WI38 (cell line): Measurements from ENCODE around the gene MLN.

ENCODE experiments used
- H3K4me3 ChIP-seq: 2 replicates; pipeline ENCODE4 v1.5.1; 2011; ENCODE audit warnings: low read depth, mild to moderate bottlenecking, control low read depth, low read length
- TF ChIP-seq, protein P1 (sequence below): IDR thresholded peaks from 2 replicates; pipeline ENCODE4 v1.5.1; 2012; ENCODE audit warnings: low read depth, mild to moderate bottlenecking, control low read depth, low read length

The MLN gene

DNA sequence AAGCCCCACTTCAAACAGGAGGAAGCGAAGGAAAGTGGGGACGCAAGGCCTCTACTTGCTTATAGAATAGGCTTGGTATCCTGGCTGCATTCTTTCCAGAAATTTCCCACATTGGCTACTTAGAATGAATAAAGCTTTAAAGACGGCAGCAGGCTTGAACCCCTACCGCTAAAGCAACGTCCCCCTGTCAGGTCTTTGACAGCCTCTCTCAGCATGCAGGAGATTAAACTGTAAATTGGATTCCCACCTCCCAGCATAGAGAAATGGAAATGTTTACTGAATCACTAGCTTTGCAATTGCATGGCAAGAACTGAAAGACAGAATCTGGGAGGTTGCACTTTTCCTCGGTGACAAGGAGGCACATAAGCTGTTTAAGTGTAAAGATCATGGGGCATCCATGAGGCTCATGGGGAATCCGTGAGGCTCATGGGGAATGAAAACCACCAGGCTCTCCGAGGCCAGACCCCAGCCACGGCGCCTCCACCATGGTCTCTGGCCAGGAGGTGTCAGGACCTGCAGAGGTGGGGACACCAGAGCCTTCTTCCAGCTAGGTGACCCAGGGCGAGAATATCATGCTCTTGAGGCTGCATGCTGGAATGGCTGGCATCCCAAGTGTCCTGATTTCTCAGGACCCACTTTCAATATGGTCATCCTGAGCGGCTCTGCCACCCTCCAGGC is 25.2 kb downstream of the MLN start:
- TF ChIP-seq, protein P1, sequence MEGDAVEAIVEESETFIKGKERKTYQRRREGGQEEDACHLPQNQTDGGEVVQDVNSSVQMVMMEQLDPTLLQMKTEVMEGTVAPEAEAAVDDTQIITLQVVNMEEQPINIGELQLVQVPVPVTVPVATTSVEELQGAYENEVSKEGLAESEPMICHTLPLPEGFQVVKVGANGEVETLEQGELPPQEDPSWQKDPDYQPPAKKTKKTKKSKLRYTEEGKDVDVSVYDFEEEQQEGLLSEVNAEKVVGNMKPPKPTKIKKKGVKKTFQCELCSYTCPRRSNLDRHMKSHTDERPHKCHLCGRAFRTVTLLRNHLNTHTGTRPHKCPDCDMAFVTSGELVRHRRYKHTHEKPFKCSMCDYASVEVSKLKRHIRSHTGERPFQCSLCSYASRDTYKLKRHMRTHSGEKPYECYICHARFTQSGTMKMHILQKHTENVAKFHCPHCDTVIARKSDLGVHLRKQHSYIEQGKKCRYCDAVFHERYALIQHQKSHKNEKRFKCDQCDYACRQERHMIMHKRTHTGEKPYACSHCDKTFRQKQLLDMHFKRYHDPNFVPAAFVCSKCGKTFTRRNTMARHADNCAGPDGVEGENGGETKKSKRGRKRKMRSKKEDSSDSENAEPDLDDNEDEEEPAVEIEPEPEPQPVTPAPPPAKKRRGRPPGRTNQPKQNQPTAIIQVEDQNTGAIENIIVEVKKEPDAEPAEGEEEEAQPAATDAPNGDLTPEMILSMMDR: no peak
- no peak overlapping the region for H3K4me3 ChIP-seq

DNA sequence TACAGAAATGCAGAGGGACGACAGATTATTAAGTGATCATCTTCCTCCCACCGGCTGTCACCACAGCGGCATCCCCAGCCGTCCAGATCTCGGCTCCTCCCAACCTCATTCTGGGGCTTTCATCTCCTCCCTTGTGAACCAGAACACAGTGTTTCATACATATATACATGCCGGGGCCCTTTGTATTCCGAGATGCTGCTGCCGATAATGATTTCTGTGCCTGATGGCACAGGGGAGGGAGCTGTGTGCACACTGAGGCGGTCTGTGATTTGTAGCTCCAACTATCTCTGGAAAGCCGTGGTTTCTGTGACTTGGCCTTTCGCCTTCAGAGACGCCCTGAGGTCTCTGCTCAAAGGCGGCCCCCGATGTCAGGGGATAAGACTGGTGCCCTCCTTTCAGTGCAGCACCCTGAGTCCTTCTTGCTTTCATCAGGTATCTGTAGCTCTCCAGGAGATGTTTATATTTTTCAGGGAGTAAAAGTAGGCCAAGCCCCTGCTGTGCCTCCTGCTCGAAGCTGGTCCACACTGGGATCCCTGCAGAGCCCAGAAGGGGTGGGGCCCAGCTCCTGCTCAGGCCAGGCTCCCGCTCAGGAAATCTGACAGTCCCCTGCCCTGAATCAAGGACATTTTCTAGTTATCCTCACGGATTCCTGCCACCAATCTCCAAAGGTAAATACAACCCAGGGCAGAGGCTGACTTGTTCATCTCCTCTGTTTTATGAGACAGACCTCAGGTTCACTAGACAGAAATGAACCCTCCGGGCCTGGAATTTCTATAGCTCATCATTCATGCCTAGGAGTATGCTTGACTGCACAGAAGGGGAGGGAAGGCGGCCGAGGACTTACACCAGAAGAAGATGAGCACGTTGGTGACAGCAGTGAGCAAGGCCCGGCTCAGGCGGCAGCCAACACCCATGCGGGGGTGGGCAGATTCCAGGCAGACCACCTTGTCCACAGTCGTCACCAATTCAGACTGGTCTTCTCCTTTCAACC is 26.1 kb downstream of the MLN start:
- no peak overlapping the region for H3K4me3 ChIP-seq
- TF ChIP-seq, protein P1: no peak

DNA sequence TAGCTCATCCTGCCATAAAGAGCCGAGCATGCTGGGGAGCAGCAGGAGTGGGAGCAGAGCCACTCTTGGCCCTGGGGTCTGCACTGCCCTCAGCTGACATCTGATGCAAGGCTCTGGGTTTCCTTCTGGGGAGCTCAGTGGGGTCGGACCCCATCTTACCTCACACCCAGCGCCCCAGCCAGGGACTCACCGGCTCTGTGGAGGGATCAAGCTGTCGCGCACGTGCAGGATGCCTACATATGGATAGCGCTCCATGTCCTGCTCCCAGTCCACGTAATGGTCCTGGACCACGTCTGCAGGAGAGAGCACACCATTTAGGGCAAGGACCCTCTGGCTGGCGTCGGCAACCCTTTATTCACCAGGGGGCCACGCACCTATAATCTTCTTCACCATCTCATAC is 27.0 kb downstream of the MLN start:
- no peak overlapping the region for H3K4me3 ChIP-seq
- TF ChIP-seq, protein P1: no peak

DNA sequence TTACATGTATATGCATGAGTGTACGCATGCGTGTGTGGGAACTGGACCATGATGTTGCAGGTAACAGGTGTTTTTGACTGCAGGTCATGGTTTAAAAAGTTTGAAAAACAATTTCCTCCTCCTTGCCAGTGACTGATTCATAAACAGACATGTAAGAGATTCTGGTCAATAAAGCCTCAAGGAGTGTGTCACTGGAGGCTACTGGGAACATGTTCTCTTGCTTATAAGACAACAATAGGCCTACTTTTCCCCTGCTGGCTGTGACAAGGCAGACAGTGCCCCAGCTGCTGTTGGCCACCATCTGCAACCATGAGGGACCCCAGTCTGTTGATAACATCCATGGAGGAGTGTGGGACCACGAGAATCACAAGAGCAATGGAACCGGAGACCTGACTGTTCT is 27.6 kb downstream of the MLN start:
- TF ChIP-seq, protein P1: no peak
- no peak overlapping the region for H3K4me3 ChIP-seq

DNA sequence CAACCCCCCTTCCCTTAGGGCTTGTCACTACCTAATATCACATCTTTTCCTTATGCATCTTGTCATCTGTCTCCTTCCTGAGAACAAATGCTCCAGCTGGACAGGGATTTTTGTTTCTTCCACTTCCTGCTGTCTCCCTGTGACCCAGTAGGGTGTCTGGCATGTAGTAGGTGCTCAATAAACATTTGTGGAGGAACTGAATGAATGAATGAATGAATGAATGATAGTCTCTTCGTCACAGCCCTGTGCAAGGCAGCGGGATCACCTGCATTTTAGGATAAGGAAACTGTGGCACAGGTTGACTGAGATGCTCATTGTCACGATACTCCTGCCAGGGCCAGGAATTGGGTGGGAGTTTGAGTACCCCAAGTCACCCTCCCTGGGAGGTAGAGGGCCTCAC is 29.0 kb downstream of the MLN start:
- TF ChIP-seq, protein P1: no peak
- no peak overlapping the region for H3K4me3 ChIP-seq

DNA sequence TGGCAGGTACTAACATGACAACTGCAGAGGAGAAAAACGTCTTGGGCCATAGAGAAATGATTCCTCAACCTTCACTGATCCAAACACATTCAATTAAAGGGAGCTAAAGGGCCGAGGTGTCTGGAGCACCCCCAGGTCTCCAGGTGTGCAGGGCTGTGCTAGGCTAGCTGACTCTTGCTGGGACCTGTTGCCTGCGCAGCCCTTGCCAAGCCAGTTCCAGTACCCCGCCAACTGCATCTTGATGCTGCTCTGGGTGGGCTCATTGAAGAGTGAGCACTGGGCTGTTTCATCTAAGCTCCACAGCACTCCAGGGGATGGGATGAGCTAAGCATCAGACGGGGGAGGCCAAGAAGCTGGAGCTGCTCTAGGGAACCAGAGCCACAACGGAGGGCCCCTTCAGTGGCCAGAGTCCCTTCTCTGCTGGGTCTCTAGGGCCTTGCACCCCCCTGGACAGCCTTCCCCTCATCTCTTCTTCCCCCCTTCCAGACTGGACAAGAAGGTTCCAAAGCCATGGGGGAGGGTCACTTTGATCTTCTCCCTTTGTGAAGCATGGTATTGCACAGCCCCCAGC is 30.8 kb downstream of the MLN start:
- H3K4me3 ChIP-seq: no peak overlapping the region
- TF ChIP-seq, protein P1: no peak
